ENCODE data around the gene KCNMA1.

- TF ChIP-seq CTCF (IDR thresholded peaks at IDR 0.05) (no peak), ZFX (IDR thresholded peaks at IDR 0.05; ENCODE audit: borderline replicate concordance) (no peak)
Measured at GRCh38 chr10:77387247-77387646, 250.4 kb downstream of the KCNMA1 start.

All from 22Rv1 (cell line).